ENCODE measurements around the gene TSSK2.
"Not testable (repeated sequence)": the region's sequence is repeated elsewhere in the genome, so short reads cannot be mapped to it uniquely, and the experiment has no call there.

Gene TSSK2

DNA sequence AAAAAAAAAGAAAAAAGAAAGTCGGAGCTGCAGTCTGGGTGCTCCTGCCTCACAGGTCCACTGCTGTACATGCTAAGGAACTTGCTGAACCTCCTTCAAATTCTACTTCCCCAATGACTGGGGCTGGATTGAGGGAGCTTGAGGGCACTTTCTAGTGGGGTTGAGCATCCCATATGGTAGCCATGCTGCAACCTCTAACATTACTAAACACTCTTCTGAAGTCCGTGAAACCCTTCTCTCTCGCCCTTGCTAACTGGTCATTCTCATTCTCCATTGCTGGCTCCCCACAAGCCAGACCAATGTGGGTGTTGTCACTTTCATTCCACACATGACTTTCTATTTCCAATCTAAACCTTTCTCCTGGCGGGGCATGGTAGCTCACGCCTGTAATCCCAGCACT lies 12.1 kb downstream of the TSSK2 start:
- no peak for DNase-seq (ENCODE audit: low read depth in 3 of 3)

DNA sequence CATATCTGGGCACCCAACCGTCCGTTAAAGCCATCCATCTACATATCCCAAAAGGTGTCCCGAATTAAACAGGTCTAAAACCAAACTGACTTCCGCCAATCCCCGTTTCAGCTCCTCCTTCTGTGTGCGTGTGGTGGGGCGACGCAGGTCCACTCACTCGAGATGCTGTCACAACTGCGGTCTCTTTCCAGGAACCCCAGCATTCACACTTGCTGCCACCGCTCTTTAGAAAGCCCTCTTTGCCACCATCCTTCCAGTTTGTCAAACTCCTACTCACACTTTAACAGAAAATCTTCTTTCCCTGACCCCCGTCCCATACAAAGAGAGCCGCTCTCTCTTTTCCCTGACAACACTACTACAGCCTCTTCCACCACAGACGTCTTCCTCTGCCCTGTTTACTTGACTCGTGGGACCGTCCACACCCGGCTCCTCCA lies 12.9 kb downstream of the TSSK2 start:
- DNase-seq (ENCODE audit: low read depth in 3 of 3) = peak in 1 of 3 experiments; percentile 24

- no peak for DNase-seq (ENCODE audit: low read depth in 3 of 3)
Measured at GRCh38 chr22:19146215-19146968, 15.3 kb downstream of the TSSK2 start.

- DNase-seq (ENCODE audit: low read depth in 3 of 3) = no peak
Measured at GRCh38 chr22:19147195-19147780, 16.2 kb downstream of the TSSK2 start.

DNA sequence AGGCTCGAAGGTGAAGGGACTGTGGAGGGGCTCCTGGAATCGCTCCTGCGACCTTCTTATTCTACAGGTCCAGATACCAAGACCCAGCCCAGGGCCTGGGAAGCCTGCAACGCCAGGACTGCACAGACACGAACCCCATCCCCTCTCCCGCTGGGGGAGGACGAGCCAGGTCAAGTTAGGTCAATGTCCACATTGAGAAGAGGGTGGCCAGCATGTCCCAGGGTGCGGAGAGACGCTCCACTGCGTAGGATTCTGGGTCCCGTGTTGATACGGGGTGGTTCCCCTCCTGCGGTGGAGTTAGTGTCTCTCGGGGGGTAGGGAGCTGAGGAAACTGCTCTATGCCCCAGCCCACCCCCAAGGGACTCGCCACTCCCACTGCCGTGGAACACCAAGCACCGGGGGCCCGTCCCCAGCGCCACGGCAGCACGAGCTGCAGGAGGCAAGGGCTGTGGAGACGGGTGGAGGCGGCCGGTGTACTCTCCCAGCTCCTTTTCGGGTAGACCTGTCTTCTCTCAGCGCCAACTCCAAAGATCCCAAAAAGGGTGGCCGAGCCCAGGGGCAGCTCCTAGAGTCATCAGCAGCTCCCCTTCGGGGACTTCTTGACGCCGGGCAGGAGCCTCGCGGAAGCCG lies 17.4 kb downstream of the TSSK2 start:
- DNase-seq (ENCODE audit: low read depth in 3 of 3) = no peak

GRCh38 chr22:19149047-19149883 lies 18.2 kb downstream of the TSSK2 start:
- peak in 1 of 3 experiments; percentile 37 for DNase-seq (ENCODE audit: low read depth in 3 of 3)

DNA sequence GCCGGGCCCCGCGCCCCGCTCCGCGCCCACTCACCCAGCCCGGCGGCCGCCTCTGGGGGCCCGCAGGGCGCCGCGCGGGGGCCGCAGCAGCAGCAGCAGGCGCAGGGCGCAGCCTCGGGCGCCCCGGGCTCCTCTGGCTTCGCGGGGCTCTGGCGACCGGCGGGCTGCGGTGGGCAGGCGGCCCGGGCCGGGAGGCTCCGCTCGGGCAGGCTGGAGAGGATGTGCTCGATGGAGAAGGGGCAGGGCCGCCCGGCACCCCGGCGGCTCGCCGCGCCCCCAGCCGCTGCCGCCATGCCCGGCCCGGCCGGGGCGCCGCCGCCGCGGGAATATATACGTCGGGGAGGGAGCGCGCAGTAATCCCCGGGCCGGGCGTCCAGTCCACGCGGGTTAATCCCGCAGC lies 18.9 kb downstream of the TSSK2 start, which contains the start of gene GSC2:
Gene GSC2 (minus strand): TSS at position 302 of the 400 bp plus-strand sequence. CDS start 9 bp downstream, at position 293.
- no peak for DNase-seq (ENCODE audit: low read depth in 3 of 3)

GRCh38 chr22:19150482-19151328 lies 19.6 kb downstream of the TSSK2 start:
- no peak for DNase-seq (ENCODE audit: low read depth in 3 of 3)

DNA sequence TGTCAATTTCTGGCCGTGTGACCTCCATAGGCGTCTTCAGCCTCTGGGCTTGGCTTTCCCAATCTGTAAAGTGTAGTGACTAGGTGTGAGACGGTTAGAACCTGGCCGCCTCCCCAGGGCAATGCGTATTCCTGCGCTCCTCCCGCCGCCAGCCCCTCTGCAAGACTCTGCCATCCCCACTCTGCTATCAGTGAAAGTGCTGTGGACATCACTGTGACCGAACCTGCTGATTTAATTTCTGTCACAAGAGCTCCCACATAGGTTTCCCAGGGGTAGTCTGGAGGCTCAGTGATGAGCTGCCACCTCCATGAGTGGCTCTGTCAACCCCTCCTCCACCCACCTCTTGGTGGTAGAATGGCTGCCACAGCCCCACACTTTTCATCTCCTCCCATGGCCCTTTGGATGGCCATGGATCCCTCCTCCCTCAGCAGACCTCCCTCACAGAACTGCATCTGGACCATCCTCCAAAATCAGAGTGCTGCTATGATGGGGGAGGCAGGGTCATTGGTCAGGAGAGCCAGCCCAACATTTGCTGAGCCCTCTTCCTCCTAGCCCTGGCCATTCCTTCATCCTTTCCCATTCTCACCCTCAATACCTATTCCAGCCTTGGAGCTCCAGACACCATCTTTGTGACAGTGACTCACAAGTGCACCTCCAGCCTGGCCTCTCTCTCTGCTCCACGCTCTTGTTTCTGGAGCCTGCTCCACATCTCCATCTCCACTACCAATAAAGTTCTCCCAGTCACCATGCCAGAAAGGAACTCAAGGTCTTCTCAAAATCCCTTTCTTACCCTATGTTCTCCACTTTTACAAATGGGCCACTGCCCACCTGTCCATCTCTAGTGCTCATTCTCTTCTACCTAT lies 20.5 kb downstream of the TSSK2 start:
- DNase-seq (ENCODE audit: low read depth in 3 of 3) = no peak

DNA sequence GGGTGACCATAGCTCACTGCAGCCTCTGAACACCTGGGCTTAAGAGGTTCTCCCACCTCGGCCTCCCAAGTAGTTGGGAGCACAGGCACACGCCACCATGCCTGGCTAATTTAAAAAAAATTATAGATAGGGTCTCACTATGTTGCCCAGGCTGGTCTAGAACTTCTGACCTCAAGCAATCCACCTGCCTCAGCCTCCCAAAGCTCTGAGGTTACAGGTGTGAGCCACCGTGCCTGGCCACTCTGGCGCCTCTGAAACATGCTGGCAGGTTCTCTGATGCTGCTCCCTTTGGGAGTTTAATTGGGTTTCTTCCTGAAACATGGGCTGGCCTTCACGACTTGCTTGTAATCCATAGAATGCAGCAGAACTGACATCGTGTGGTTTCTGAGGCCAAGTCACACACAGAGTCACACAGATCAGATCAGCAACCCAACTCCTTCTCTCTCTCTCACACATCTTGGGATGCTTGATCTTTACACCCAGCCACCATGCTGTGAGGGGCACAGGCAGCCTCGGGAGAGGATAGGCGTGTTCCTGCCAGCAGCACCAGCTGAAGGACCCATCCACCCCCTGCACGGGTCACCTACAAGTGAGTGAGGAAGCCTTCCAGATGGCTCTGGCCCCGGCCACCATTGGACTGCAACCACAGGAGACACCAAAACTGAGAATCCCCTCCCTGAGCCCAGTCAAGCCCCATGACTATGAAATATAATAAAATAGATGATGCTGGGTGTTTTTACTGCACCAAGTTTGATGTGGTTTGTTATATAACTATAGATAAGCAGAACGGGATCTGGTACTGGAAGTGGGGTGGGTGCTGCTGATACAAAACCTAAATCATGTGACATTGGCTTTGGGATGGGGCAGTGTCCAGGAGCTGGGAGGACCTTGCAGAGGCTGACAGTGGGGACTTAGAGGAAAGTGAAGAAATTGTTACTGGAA lies 22.1 kb downstream of the TSSK2 start:
- DNase-seq (ENCODE audit: low read depth in 3 of 3) = no peak

- not testable (repeated sequence) for DNase-seq (ENCODE audit: low read depth in 3 of 3)
Measured at GRCh38 chr22:19156109-19156508, 25.0 kb downstream of the TSSK2 start.

DNA sequence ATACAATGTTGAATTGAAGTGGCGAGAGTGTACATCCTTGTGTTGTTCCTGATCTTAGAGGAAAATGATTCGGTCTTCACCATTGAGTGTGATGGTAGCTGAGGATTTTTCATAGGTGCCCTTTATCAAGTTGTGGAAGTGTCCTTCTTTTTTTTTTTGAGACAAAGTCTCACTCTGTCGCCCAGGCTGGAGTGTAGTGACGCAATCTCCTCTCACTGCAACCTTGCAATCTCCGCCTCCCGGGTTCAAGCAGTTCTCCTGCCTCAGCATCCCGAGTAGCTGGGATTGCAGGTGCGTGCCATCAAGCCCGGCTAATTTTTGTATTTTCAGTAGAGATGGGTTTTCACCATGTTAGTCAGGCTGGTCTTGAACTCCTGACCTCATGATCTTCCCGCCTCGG lies 27.5 kb downstream of the TSSK2 start:
- DNase-seq (ENCODE audit: low read depth in 3 of 3) = not testable (repeated sequence)

- DNase-seq (ENCODE audit: low read depth in 3 of 3) = no peak
Measured at GRCh38 chr22:19164425-19164824, 33.3 kb downstream of the TSSK2 start.

- DNase-seq (ENCODE audit: low read depth in 3 of 3) = no peak
Measured at GRCh38 chr22:19166421-19166820, 35.3 kb downstream of the TSSK2 start.

GRCh38 chr22:19167106-19167869 lies 36.2 kb downstream of the TSSK2 start:
- no peak for DNase-seq (ENCODE audit: low read depth in 3 of 3)

DNA sequence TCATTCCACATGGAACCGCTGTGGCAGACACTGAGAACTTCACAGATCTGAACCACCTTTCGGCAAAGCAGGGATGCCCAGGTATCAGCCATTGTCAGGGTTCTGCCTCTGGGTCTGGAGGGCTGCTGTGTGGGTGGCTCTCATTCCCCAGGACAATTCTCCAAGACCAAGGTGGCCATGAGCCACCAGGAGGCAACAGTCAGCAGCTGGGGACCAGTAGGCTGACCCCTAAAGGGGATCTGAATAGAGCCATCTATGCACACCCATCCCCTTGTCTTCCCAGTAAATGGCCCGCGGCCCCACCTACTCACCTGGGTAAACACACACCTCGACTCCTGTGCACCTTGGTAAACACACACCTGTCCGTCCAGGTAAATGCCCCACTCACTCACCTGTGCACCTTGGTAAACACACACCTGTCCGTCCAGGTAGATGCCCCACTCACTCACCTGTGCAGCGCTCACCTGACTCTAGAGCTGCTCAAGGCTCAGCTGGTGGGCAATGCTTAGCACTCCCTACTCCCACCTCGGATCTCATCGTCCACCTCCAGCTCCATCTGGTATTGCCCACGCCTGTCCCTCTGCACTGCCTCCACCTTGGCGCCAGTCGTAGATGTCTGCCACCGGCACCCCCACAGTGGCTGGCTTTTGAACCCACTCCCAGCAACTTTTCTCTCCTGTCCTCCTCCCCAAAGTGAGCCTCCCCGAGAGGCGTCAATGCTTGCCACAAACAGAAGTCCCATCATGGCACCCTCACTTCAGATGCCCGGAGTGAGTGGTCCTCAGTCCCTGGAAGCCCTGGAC lies 37.2 kb downstream of the TSSK2 start:
- no peak for DNase-seq (ENCODE audit: low read depth in 3 of 3)

Data from stimulated activated CD4-positive, alpha-beta T cell treated with anti-CD3 and anti-CD28 coated beads, TNF-alpha, amount 100 ng/mL, for 24 hours (primary cell).